NCI-H187 (cell line): ENCODE measurements around the gene SNRPA.
"Not testable (repeated sequence)": the region's sequence is repeated elsewhere in the genome, so short reads cannot be mapped to it uniquely, and the experiment has no call there.

Source experiments
- DNase-seq, 2 experiments: peaks; one replicate each; lab custom pipeline; 2025; lab: John Stamatoyannopoulos, UW

Gene SNRPA

DNA sequence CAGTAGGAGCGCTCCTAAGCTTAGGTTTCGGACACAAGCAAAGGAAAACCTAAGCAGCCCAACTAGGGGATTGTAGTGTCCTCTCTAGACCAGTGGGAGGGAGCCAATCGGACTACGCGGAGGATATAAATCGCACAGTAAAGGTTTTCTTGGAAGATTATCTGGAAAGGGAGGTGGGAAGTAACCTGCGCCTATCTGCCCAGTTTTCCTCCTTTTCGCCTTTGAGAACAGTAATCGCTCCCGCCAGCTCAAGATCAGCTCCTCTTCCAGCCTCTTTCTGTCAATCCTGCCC lies 26.6 kb downstream of the SNRPA start:
- no peak for DNase-seq

DNA sequence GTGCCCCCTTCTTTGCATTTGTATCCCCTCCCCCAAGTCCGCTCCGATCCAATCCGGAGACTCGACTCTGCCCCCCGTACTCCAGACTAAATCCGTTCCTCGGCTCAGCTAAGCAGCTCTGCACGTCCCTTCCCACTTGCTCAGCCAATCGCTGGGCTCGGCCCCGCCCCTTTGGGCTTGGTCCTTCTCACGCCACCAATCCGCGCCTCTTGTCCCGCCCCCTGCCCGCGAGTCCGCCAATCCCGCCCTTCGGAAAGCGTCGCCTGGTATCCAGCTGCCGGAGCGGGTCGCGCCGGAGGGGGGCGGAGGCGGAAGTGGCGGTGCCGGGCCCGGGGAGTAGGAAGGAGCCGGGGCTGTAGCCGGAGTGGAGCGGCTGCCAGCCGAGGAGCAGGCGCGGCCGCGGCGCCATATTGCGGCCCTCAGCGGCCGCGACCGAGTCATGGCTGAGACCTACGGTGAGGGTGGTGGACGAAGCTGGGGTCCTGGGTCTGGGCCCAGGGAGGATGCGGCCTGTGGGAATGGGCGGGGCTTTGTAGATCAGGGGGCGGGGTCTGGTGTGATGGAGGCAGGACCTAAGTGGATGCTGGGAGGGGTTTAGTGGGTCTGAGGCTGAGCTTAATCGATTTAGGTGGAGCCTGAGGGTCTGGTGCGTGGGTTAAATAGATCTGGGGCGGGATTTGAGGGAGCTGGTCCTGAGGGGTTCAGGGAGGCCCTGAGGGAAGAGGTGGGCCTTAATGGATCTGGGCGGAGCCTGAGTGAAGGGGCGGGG lies 27.1 kb downstream of the SNRPA start, which contains the start of gene RAB4B:
Gene RAB4B, plus strand, starts transcription at position 311 of the 769 bp plus-strand sequence. Its CDS starts 129 bp downstream, at position 440.
- DNase-seq, result peak; percentile 99 to 100

DNA sequence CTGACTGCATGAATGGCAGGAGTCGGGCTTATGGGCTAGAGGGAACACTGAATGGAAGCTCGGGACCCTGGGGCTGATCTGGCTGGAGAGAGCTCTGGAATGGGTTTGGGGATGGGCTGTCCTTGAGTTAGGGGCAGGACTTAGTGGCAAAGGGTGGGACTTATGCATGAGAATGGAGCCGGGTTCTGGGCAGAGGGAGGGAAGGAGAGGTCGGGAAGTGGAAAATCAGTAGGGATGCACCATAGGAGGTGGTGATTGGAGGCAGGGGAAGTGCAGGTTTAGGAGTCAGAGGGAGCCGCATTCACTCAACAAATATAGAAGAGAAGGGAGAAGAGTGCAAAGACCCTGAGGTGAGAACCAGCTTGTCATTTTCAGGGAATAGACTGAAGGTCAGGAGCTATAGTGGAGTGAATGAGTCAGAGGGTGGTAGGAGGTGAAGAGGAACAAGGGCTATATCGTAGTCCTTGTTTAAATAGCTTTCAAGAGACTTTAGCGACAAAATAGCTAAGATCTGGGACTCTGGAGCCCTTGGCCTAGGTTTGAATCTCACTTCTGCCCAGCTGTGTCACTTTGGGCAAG lies 27.8 kb downstream of the SNRPA start:
- no peak for DNase-seq

DNA sequence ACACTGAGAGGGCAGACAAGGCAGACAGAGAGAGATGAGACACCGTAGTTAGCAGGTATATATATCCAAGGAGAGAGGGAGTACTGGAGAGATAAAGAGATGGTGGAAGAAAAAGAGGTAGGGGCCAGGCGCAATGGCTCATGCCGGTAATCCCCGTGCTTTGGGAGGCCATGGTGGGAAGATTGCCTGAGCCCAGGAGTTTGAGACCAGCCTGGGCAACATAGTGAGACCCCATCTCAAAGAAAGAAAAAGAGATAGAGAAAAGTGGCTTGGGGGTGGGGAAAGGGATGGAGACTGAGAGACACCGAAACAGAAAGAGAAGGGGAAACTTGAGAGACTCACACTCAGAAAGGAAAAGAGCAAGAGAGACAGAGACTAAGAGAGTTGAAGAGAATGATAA lies 29.6 kb downstream of the SNRPA start:
- DNase-seq, result no peak

DNA sequence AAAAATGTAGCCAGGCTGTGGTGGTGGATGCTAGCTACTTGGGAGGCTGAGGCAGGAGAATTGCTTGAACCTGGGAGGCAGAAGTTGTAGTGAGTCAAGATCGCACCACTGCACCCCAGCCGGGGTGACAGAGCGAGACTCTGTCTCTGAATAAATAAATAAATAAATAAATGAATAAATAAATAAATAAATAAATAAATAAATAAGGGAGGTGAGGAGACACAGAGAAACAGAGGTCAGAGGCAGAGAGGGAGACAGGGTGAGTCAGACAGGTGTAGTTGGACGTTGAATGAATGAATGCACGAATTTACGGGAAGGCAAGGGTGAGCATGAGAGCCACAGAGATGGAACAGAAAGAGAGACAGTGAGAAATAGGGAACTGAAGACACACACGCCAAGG lies 30.1 kb downstream of the SNRPA start:
- no peak for DNase-seq

DNA sequence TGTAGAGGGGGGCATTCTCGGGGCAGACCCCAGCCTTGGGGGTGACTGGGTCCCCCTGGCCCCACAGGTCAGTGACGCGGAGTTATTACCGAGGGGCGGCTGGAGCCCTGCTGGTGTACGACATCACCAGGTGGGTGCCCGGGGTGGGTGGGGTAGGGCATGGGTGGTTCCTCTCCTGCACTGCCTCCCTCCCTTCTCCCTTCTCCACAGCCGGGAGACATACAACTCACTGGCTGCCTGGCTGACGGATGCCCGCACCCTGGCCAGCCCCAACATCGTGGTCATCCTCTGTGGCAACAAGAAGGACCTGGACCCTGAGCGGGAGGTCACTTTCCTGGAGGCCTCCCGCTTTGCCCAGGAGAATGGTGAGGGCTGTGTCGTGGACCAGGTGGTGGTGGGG lies 32.7 kb downstream of the SNRPA start:
- DNase-seq, result no peak

DNA sequence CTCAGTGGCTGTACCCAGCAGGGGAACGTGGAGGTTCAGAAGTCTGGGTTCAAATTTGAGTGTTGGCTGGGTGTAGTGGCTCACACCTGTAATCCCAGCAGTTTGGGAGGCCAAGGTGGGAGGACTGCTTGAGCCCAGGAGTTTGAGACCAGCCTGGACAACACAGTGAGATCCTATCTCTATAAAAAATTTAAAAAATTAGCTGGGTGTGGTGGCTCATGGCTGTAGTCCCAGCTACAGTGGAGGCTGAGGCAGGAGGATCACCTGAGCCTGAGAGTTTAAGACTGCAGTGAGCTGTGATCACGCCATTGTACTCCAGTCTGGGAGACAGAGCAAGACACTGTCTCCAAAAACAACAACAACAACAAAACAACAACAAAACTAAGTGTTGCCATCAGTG lies 33.1 kb downstream of the SNRPA start:
- not testable (repeated sequence) for DNase-seq

DNA sequence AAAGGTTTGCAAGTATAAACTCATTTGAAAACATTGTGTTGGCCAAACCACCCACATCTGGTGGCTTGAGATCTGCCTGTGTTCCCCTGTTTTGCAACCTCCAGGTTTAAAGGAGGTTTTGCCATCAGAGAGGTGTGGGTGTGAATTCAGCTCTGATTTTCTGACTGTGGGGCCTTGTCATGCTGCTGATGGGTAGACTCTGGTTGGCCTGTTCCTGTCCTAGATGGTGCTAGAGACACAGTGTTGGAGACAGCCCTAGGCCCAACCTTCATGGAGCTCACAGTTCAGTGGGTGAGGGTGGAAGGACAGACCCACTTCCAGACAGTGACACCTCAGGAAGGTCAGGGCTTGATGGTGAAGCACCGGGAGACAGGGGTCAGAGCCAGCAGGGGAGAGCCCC lies 34.5 kb downstream of the SNRPA start:
- no peak for DNase-seq

DNA sequence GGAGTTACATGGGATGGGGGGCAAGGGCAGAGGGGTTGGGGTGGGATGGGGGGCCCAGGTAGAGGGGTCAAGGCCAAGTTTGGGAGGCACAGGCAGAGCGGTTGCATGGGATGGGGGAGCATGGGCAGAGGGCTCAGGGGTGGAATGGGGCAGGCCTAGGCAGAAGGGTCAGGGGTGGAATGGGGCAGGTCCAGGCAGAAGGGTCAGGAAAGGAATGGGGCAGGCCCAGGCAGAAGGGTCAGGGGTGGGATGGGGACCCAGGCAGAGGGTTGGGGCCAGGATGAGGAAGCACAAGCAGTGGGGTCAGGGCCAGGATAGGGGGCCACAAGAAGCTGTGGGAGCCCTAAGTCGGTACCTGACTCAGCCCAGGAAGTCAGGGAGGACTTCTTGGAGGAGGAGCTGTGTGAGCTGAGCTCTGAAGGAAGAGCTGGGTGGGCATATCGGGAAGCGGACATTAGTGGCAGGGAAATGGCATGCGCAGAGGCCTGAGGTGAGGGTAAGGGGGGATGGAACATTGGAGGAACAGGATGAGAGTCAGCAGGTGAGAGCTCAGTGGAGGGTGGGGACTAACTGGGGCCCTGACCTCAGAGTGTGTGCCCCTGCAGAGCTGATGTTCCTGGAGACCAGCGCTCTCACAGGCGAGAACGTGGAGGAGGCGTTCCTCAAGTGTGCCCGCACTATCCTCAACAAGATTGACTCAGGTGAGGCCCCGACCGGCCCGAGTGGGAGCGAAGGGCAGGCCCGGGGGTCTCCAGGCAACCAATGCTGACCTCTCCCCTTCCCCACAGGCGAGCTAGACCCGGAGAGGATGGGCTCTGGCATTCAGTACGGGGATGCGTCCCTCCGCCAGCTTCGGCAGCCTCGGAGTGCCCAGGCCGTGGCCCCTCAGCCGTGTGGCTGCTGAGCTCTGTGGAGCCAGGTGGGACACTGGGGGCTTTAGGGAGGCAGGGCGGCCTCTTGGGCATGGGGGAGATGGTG lies 35.3 kb downstream of the SNRPA start:
- DNase-seq, result no peak

DNA sequence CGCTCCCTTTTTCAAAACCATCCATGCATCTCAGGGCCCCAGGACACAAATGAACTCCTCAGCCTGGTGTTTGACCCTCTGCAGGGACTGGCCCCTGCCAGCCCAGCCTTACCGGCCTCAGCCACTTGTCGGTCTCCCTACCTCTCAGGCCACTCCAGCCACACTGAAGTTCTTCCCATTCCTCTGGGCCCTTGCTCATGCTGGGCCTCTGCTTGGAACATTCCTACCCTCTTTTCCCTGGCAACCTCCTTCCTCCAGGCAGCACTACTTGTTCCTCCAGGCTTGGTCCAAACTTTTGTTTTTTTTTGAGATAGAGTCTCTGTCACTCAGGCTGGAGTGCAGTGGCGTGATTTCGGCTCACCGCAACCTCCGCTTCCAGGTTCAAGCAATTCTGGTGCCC lies 40.3 kb downstream of the SNRPA start:
- DNase-seq, result no peak

DNA sequence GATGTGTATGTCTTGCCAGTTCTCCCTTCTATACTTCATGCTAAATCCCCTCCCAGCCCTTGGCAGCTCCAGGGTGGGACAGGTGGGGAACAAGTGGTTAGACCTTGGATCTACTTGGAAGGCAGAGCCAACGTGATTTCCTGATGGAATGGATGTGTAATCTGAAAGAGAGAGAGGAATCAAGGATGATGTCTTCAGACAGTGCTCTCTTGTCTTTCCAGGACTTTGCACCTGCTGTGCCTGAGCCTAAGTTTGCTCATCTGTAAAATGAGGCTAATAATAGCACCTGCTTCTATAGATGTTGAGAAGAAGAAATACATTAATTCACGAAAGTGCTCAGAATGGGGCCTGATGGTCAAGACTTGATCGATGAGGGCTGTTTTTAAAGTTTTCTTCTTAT lies 41.0 kb downstream of the SNRPA start:
- no peak for DNase-seq

DNA sequence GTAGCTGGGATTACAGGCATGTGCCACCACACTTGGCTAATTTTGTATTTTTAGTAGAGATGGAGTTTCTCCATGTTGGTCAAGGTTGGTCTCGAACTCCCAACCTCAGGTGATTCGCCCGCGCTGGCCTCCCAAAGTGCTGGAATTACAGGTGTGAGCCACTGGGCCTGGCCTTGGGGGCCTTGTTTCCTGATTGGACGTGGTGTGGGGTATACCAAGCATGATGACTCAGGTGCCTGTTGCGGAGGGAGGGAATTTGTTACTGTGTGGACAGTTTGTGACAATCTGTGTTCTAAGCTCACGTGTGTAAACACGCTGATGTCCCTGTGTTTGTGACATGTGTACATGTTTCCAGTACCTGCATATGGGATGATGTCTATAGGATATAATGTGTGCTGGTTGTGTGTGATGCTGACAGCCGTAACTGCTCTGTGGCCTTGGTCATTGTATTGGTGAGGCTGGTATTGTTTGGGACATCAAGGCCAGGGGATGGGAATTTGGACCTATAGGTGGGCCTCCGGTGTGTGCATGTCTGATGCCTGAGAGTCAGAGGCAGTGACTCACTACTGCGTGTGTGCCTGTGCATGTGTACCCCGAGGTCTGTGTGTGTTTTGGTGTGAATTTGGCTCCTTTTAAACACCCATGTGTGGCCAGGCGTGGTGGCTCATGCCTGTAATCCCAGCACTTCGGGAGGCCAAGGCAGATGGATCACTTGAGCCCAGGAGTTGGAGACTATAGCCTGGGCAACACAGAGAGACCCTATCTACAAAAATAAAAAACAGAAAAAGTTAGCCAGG lies 46.4 kb downstream of the SNRPA start:
- no peak for DNase-seq

DNA sequence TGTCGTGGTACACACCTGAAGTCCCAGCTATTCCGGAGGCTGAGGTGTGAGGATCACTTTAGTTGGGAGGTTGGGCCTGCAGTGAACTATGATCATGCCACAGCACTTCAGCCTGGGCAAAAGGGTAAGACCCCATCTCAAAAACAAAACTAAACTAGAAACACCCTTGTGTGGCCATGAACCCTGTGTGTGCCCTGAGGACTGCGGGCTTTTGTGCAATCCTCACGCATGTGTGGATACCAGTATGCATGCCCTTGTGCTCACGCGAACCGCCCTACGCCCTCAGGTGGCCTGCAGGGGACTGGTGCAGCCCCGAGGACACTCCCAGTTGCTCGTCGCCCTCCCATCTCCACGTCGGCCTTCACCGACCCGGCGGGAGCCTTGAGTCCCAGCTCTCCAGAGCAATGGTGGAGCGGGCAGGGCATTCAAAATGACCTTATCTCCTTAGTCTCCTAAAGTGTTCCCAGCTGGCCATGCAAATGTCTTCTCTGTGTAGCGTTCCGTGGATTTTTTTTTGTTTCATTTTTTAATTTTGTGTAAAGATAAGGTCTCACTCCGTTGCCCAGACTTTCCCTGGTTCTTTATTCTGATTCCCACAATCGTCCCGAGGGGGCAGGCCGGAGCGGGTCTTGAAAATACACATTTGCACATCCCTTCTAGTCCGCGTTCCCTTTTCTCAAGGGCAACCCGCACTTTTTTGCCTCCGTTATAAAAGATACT lies 47.1 kb downstream of the SNRPA start:
- DNase-seq, result peak; percentile 43 to 62

DNA sequence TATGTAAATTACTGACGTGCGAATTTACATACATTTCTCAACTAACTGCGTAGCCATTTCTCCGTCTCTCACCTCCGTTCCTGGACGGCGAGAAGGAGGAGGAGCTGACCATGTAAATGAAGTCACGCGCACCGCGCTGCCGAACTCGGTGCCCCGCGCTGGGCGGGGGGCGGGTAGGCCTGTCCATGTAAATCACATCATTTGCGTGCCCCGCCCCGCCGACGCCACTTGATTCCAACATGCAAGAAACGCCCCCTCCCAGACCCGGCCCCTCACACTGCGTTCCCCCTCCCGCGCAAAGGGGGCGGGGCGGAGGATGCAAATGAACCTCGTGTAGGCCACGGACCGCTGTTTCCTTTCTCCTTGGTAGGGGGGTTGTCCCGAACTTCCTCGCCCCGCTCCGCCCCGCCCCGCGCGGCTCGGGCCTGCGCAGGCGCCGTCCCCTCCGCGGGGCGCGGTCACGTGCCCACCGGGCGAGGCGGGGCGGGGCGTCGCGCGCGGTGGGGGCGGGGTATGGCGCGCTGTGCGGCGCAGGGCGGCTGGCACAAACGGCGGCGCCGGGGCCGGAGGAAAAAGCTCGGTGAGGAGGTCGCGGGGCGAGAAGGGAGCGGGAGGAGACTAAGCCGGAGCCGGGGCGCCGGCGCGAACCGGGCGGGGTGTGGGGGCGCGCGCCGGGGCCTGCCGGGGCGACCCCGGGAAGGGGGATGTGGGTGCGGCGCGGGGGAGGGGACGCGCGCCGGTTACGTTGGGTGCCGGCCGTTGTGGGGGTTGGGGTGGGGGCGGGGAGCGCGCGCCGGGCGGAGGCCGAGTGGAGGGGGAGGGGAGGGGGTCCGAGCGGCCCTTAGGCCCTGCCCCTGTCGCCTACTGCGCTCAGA lies 47.9 kb downstream of the SNRPA start, which contains the start of gene EGLN2:
Gene EGLN2, plus strand, starts transcription at position 509 of the 875 bp plus-strand sequence. CDS start 1,382 bp downstream, outside the sequence.
- DNase-seq, result peak; percentile 99 to 100

DNA sequence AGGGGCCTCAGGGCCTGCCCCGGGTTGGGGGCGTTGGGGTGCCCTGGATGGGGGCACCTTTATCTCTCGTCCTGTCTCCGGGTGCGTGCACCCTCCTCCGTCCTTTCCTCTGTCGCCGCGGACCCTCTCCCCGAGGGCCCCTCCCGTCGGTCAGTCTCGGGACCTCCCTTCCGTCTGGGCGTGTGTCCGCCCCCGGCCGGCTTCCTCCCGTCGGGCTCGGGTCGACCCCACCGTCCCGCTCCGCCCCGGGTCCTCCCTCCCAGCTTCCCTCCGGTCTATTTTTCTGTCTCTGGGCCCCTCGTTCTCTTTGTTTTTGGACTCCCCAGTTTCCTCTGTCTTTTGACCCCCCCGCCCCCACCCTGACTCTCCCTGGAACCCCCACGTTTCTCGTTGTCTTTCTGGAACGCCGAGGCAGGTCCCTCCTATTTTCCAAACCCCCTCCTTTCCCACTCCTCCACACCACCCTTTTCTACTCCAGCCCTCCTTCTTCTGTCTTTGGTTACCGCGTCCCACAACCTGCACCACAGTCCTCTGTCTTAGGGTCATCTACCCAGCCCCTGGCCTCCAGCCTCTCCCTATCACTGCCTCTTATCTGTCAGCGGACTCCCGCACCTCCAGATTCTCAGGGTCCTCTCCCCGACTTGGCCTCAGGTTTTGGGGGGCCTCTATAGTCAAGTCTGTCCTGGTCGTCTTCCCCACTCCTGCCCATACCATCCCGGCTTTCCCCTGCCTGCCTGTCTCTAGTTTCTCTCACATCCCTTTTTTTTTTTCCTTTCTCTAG lies 48.7 kb downstream of the SNRPA start:
- DNase-seq, result no peak

DNA sequence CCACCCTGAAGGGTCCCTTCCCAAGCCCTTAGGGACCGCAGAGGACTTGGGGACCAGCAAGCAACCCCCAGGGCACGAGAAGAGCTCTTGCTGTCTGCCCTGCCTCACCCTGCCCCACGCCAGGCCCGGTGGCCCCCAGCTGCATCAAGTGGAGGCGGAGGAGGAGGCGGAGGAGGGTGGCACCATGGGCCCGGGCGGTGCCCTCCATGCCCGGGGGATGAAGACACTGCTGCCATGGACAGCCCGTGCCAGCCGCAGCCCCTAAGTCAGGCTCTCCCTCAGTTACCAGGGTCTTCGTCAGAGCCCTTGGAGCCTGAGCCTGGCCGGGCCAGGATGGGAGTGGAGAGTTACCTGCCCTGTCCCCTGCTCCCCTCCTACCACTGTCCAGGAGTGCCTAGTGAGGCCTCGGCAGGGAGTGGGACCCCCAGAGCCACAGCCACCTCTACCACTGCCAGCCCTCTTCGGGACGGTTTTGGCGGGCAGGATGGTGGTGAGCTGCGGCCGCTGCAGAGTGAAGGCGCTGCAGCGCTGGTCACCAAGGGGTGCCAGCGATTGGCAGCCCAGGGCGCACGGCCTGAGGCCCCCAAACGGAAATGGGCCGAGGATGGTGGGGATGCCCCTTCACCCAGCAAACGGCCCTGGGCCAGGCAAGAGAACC lies 49.5 kb downstream of the SNRPA start:
- no peak for DNase-seq

DNA sequence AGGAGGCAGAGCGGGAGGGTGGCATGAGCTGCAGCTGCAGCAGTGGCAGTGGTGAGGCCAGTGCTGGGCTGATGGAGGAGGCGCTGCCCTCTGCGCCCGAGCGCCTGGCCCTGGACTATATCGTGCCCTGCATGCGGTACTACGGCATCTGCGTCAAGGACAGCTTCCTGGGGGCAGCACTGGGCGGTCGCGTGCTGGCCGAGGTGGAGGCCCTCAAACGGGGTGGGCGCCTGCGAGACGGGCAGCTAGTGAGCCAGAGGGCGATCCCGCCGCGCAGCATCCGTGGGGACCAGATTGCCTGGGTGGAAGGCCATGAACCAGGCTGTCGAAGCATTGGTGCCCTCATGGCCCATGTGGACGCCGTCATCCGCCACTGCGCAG lies 50.0 kb downstream of the SNRPA start:
- no peak for DNase-seq

DNA sequence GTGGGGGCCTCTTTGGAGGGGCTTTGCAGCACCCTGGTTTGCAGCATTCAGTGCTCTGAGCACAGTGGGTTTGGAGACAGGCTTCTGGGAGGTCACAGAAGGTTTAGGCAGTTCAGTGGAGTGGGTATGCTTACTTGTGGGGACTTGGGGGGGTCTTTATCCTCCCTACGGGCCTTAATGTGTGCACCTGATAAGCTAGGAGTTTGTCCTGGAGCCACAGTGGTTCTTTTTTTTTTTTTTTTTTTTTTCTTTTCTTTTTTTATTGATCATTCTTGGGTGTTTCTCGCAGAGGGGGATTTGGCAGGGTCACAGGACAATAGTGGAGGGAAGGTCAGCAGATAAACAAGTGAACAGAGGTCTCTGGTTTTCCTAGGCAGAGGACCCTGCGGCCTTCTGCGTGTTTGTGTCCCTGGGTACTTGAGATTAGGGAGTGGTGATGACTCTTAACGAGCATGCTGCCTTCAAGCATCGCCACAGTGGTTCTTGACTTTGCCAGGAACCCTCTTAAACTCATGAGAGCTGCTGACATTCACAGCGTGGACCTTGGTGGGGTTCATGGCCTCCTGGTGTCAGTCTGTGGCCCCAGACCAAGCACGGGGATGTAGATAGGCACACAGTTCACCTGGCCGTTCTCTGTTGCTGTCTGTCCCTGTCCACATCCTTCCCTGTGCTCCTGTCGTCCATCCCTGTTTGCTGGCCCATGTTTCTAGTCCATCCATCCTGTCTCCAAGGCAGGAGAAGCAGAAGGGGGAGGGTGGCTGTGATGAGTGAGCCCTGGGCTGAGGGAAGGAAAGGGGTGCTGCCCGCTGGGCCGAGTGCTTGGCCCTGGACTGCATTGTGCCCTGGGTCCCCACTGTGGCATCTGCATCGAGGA lies 50.7 kb downstream of the SNRPA start:
- no peak for DNase-seq
